SK-N-SH treated with all-trans-retinoic acid at 6 μM for 48 hours (cell line): ENCODE data around the gene CPZ.

Experiments used
- ATAC-seq: fragments of 200-7000 bp; cut with Tn5 transposase; 3 replicates; pipeline ENCODE4 v1.9.1; 2020; ENCODE audit warnings: mild to moderate bottlenecking, moderate library complexity
- ARNTL ChIP-seq: fragments of 450-650 bp; formaldehyde crosslinking; IDR thresholded peaks from 2 replicates; pipeline ENCODE4 v1.5.0; 2020; ENCODE audit warnings: low read depth, mild to moderate bottlenecking, moderate library complexity, borderline replicate concordance
- BACH2 ChIP-seq: fragments of 250-450 bp; sonication (Bioruptor Pico); IDR thresholded peaks from 2 replicates; pipeline ENCODE4 v1.9.0; 2021; ENCODE audit warnings: mild to moderate bottlenecking, borderline replicate concordance
- CREB5 ChIP-seq: fragments of 250-450 bp; sonication (Bioruptor Pico); IDR thresholded peaks from 2 replicates; pipeline ENCODE4 v1.5.1; 2020; ENCODE audit warnings: low read depth, mild to moderate bottlenecking, moderate library complexity
- CSDC2 ChIP-seq: fragments of 250-450 bp; sonication (Bioruptor Pico); IDR thresholded peaks from 2 replicates; pipeline ENCODE4 v1.5.0; 2020; ENCODE audit warnings: mild to moderate bottlenecking, moderate library complexity
- CSRNP3 ChIP-seq: fragments of 250-450 bp; sonication (Bioruptor Pico); IDR thresholded peaks from 2 replicates; pipeline ENCODE4 v1.5.1; 2021; ENCODE audit warnings: mild to moderate bottlenecking, moderate library complexity
- ESRRG ChIP-seq: fragments of 250-450 bp; sonication (Bioruptor Pico); IDR thresholded peaks from 2 replicates; pipeline ENCODE4 v1.6.1; 2021; ENCODE audit warnings: mild to moderate bottlenecking
- GLIS3 ChIP-seq: fragments of 250-450 bp; sonication (Bioruptor Pico); IDR thresholded peaks from 2 replicates; pipeline ENCODE4 v1.5.0; 2020; ENCODE audit warnings: mild to moderate bottlenecking, moderate library complexity
- OSR1 ChIP-seq: fragments of 250-450 bp; sonication (Bioruptor Pico); IDR thresholded peaks from 2 replicates; pipeline ENCODE4 v1.8.0; 2022; ENCODE audit warnings: moderate library complexity, mild to moderate bottlenecking, inconsistent platforms
- POU6F1 ChIP-seq: fragments of 250-450 bp; sonication (Bioruptor Pico); IDR thresholded peaks from 2 replicates; pipeline ENCODE4 v1.8.0; 2021; ENCODE audit warnings: low read depth, mild to moderate bottlenecking, moderate library complexity, borderline replicate concordance
- PPARA ChIP-seq: fragments of 250-450 bp; sonication (Bioruptor Pico); IDR thresholded peaks from 2 replicates; pipeline ENCODE4 v1.5.0; 2020; ENCODE audit warnings: mild to moderate bottlenecking, borderline replicate concordance
- RARB ChIP-seq: fragments of 250-450 bp; sonication (Bioruptor Pico); IDR thresholded peaks from 2 replicates; pipeline ENCODE4 v1.8.0; 2021; ENCODE audit warnings: mild to moderate bottlenecking, moderate library complexity
- SNAI2 ChIP-seq: fragments of 250-450 bp; sonication (Bioruptor Pico); IDR thresholded peaks from 2 replicates; pipeline ENCODE4 v1.5.0; 2020; ENCODE audit warnings: mild to moderate bottlenecking, moderate library complexity
- TCF4 ChIP-seq: fragments of 250-450 bp; sonication (Bioruptor Pico); IDR thresholded peaks from 2 replicates; pipeline ENCODE4 v1.8.0; 2021; ENCODE audit warnings: mild to moderate bottlenecking, moderate library complexity, borderline replicate concordance
- TOX ChIP-seq: fragments of 250-450 bp; sonication (Bioruptor Pico); IDR thresholded peaks from 2 replicates; pipeline ENCODE4 v1.8.0; 2021; ENCODE audit warnings: mild to moderate bottlenecking, moderate library complexity, borderline replicate concordance
- TSHZ2 ChIP-seq: fragments of 250-450 bp; sonication (Bioruptor Pico); IDR thresholded peaks from 2 replicates; pipeline ENCODE4 v1.5.0; 2020; ENCODE audit warnings: mild to moderate bottlenecking, moderate library complexity
- ZC3H10 ChIP-seq: fragments of 250-450 bp; sonication (Bioruptor Pico); IDR thresholded peaks from 2 replicates; pipeline ENCODE4 v1.5.1; 2021; ENCODE audit warnings: mild to moderate bottlenecking, moderate library complexity
- ZFP3 ChIP-seq: fragments of 250-450 bp; sonication (Bioruptor Pico); IDR thresholded peaks from 2 replicates; pipeline ENCODE4 v1.5.0; 2020; ENCODE audit warnings: mild to moderate bottlenecking, moderate library complexity
- ZFP30 ChIP-seq: fragments of 450-650 bp; formaldehyde crosslinking; IDR thresholded peaks from 2 replicates; pipeline ENCODE4 v1.5.0; 2022; ENCODE audit warnings: mild to moderate bottlenecking, moderate library complexity
- ZNF565 ChIP-seq: fragments of 450-650 bp; formaldehyde crosslinking; conservative IDR thresholded peaks from 2 replicates; pipeline ENCODE4 v1.5.0; 2020; ENCODE audit warnings: low read depth, mild to moderate bottlenecking, moderate library complexity
- ZNF8 ChIP-seq: fragments of 450-650 bp; formaldehyde crosslinking; IDR thresholded peaks from 2 replicates; pipeline ENCODE4 v1.5.0; 2020; ENCODE audit warnings: mild to moderate bottlenecking, moderate library complexity

CPZ gene

GRCh38 chr4:8545439-8545765 lies 47.2 kb upstream of the CPZ start:
- no peak for ATAC-seq
- no peak for TF ChIP-seq ZFP30 (CRISPR knock-in tag)
- no peak for TF ChIP-seq ZNF8
- no peak for TF ChIP-seq ZNF565 (CRISPR knock-in tag)
- TF ChIP-seq CSDC2 (CRISPR knock-in tag): no peak
- TF ChIP-seq TSHZ2 (CRISPR knock-in tag): no peak
- TF ChIP-seq POU6F1 (CRISPR knock-in tag): no peak
- TF ChIP-seq, all 23 proteins: peak for 0

- no peak for ATAC-seq
- TF ChIP-seq ZC3H10: no peak
- no peak for TF ChIP-seq GLIS3 (CRISPR knock-in tag)
- no peak for TF ChIP-seq TOX
- TF ChIP-seq CSDC2 (CRISPR knock-in tag): no peak
- no peak for TF ChIP-seq CSRNP3 (CRISPR knock-in tag)
- TF ChIP-seq ZNF8: no peak
- no peak for TF ChIP-seq SNAI2
- no peak for TF ChIP-seq CREB5
- no peak for TF ChIP-seq ARNTL
- TF ChIP-seq OSR1 (CRISPR knock-in tag): no peak
- no peak for TF ChIP-seq RARB (CRISPR knock-in tag)
- no peak for TF ChIP-seq TCF4 (CRISPR knock-in tag)
- TF ChIP-seq ESRRG: no peak
- no peak for TF ChIP-seq BACH2 (CRISPR knock-in tag)
- TF ChIP-seq ZFP3 (CRISPR knock-in tag): no peak
- no peak for TF ChIP-seq POU6F1 (CRISPR knock-in tag)
- no peak for TF ChIP-seq TSHZ2 (CRISPR knock-in tag)
- TF ChIP-seq ZFP30 (CRISPR knock-in tag): no peak
- no peak for TF ChIP-seq PPARA (CRISPR knock-in tag)
- no peak for TF ChIP-seq ZNF565 (CRISPR knock-in tag)
Measured at GRCh38 chr4:8546766-8547107, 45.8 kb upstream of the CPZ start.
